K562 (cell line): ENCODE measurements around the gene SYCP2.

Experiments
- CTCF ChIP-seq, 3 experiments: IDR thresholded peaks in 2 of 3; conservative IDR thresholded peaks in 1 of 3; 2 replicates each; pipeline ENCODE4 v1.5.1; 2011 to 2012; ENCODE audit warnings: low read length in 3 of 3, mild to moderate bottlenecking in 3 of 3, control low read depth in 2 of 3, improper control_type of control experiment in 1 of 3, inconsistent platforms in 1 of 3, low read depth in 1 of 3, mixed read lengths in 1 of 3, moderate library complexity in 1 of 3; ENCODE audit not compliant: insufficient read depth in 2 of 3
- TAF9B ChIP-seq: fragments of 450-650 bp; IDR thresholded peaks from 2 replicates; pipeline ENCODE4 v1.6.1; 2018; ENCODE audit warnings: mild to moderate bottlenecking; ENCODE audit not compliant: partially characterized antibody
- TF ChIP-seq, protein P1 (sequence below): sonication (generic); formaldehyde crosslinking; IDR thresholded peaks from 2 replicates; pipeline ENCODE4 v1.9.0; 2022; ENCODE audit warnings: mild to moderate bottlenecking, missing genetic modification reagents

DNA sequence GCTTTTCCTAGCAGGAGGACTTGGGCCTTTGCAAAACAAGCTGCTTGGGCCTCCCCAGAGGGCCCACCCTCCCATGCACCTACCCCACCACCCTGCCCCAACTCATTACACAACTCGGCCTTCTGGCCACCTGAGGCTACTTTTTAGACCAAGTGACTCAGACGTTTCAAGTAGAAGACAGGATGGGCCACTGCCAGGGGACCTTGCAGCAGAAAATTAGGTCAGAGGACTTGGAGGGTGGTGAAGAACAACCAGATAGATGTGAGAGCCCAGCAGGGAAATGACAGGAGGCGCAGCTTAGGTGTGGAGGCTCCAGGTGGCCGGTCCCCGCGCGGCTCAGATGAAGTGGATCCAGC, 5.2 kb upstream of the SYCP2 start:
- TF ChIP-seq TAF9B = no peak
- TF ChIP-seq, protein P1, sequence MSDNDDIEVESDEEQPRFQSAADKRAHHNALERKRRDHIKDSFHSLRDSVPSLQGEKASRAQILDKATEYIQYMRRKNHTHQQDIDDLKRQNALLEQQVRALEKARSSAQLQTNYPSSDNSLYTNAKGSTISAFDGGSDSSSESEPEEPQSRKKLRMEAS (CRISPR knock-in tag) = no peak
- TF ChIP-seq CTCF (IDR thresholded peaks at IDR 0.05 in 2 of 3, conservative IDR thresholded peaks at IDR 0.05 in 1 of 3; ENCODE audit: insufficient read depth in 2 of 3, low read depth in 1 of 3, low read length in 3 of 3) = no peak
